Measurements from ENCODE around the gene PID1. TPM values are rescaled to one million over a fixed set of nuclear protein-coding genes. Genes with fewer than 3 reads are reported as not detected.

Gene PID1
- total RNA-seq, 2 donors from 2014 or later, result 0.55 to 1.6 TPM

DNA sequence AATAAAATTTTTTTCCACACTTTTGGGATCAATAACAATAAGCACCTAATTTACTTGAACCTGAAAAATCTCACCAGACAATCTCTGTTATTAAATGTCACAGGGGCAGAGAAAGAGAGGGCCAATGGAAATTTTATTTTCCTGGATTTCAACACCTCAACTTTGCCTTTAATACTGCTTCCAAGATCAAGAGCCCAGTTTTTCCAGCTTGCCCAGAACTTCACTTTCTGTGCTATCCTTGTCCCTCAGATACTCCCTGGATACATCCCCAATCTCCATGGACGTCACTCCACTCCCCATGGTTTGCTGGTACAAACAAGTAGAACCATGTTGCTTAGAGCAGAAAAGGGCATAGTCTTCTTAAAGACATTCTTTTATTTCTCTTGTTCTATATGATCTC is 29.3 kb upstream of the PID1 start:
- no peak overlapping the region for H3K4me3 Mint-ChIP-seq
- H3K36me3 Mint-ChIP-seq (ENCODE audit: low read depth), result no peaks in the 10 kb centered on the region
- DNase-seq, result no peak
- Histone ChIP-seq H3K27ac (ENCODE audit: low read depth, low read length) (no peak overlapping the region), H3K27me3 (ENCODE audit: control insufficient read depth, insufficient read depth, low read length, poor library complexity, severe bottlenecking) (no peaks in the 10 kb centered on the region), H3K9ac (ENCODE audit: extremely low read depth, low read length, poor library complexity, severe bottlenecking) (no peak overlapping the region), H3K4me3 (ENCODE audit: low read length) (no peak overlapping the region), H3K9me3 (ENCODE audit: control insufficient read depth, low read length) (no peaks in the 10 kb centered on the region), H3K4me1 (ENCODE audit: control insufficient read depth, insufficient read depth, low read length) (no peaks in the 10 kb centered on the region), H3K36me3 (ENCODE audit: control insufficient read depth, insufficient read depth, low read length) (no peaks in the 10 kb centered on the region)
- H3K9me3 Mint-ChIP-seq, result no peaks in the 10 kb centered on the region
- no peaks in the 10 kb centered on the region for H3K27me3 Mint-ChIP-seq (ENCODE audit: insufficient read depth)
- WGBS, 2 experiments (ENCODE audit: insufficient coverage in 1 of 2, insufficient read length in 1 of 2), result 80 to 100% methylated on average over 1 of the region's 1 CpG
- H3K4me1 Mint-ChIP-seq, result no peaks in the 10 kb centered on the region
- no peak overlapping the region for H3K27ac Mint-ChIP-seq
- TF ChIP-seq, protein P1, sequence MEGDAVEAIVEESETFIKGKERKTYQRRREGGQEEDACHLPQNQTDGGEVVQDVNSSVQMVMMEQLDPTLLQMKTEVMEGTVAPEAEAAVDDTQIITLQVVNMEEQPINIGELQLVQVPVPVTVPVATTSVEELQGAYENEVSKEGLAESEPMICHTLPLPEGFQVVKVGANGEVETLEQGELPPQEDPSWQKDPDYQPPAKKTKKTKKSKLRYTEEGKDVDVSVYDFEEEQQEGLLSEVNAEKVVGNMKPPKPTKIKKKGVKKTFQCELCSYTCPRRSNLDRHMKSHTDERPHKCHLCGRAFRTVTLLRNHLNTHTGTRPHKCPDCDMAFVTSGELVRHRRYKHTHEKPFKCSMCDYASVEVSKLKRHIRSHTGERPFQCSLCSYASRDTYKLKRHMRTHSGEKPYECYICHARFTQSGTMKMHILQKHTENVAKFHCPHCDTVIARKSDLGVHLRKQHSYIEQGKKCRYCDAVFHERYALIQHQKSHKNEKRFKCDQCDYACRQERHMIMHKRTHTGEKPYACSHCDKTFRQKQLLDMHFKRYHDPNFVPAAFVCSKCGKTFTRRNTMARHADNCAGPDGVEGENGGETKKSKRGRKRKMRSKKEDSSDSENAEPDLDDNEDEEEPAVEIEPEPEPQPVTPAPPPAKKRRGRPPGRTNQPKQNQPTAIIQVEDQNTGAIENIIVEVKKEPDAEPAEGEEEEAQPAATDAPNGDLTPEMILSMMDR (conservative IDR thresholded peaks at IDR 0.05), result no peak

DNA sequence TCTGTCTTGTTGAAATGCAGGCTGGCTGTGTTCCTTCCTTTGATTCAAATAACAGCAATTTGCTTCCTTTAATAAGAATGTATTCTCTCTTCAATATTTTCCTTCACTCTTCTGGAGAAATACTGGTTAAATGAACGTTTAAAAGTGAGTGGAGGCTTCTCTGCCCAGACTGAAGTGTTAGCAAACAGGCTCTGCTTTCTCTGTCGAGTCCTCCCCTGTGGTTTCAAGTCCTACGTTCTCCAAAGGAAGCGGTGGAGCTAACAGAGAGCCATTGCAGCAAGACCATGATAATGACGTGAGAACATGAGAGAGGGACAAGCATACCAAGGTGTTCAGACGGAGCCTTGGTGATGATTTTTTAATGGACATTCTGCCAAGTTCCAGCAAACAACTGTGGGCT is 26.2 kb upstream of the PID1 start:
- TF ChIP-seq, protein P1 (conservative IDR thresholded peaks at IDR 0.05), result no peak
- H3K4me1 ChIP-seq (ENCODE audit: control insufficient read depth, insufficient read depth, low read length), result no peaks in the 10 kb centered on the region
- 84 to 88% methylated on average over 1 to 6 of the region's 6 CpGs for WGBS, 2 experiments (ENCODE audit: insufficient coverage in 1 of 2, insufficient read length in 1 of 2)
- no peak overlapping the region for H3K27ac ChIP-seq (ENCODE audit: low read depth, low read length)
- no peaks in the 10 kb centered on the region for H3K9me3 ChIP-seq (ENCODE audit: control insufficient read depth, low read length)
- H3K9ac ChIP-seq (ENCODE audit: extremely low read depth, low read length, poor library complexity, severe bottlenecking), result no peak overlapping the region
- no peaks in the 10 kb centered on the region for H3K36me3 Mint-ChIP-seq (ENCODE audit: low read depth)
- no peaks in the 10 kb centered on the region for H3K9me3 Mint-ChIP-seq
- no peak for DNase-seq
- H3K27me3 ChIP-seq (ENCODE audit: control insufficient read depth, insufficient read depth, low read length, poor library complexity, severe bottlenecking), result no peaks in the 10 kb centered on the region
- H3K4me3 ChIP-seq (ENCODE audit: low read length), result no peak overlapping the region
- H3K36me3 ChIP-seq (ENCODE audit: control insufficient read depth, insufficient read depth, low read length), result no peaks in the 10 kb centered on the region
- no peak overlapping the region for H3K4me3 Mint-ChIP-seq
- no peaks in the 10 kb centered on the region for H3K4me1 Mint-ChIP-seq
- H3K27me3 Mint-ChIP-seq (ENCODE audit: insufficient read depth), result no peaks in the 10 kb centered on the region
- H3K27ac Mint-ChIP-seq, result no peak overlapping the region

DNA sequence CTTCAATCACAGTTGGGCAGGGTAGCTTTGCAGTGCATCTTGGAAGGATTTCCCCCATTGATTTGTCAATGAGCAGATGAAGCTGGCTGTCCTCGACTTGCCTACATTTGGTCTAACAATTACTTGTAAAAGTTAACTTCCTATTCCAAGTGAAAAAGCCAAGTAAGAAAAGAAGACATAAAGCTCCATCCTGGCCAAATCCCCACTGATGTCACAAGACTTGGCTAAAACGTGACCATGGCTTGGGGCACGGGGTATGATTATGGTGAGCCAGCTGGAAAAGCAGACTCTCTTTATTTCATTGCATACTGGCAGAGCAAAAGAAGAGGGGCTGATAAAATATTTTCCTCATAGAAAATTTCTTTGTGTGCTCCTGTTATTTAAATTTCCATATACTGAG is 25.4 kb upstream of the PID1 start:
- Histone ChIP-seq H3K36me3 (ENCODE audit: control insufficient read depth, insufficient read depth, low read length) (no peaks in the 10 kb centered on the region), H3K27me3 (ENCODE audit: control insufficient read depth, insufficient read depth, low read length, poor library complexity, severe bottlenecking) (no peaks in the 10 kb centered on the region), H3K27ac (ENCODE audit: low read depth, low read length) (no peak overlapping the region), H3K9ac (ENCODE audit: extremely low read depth, low read length, poor library complexity, severe bottlenecking) (no peak overlapping the region), H3K4me3 (ENCODE audit: low read length) (no peak overlapping the region), H3K4me1 (ENCODE audit: control insufficient read depth, insufficient read depth, low read length) (no peaks in the 10 kb centered on the region), H3K9me3 (ENCODE audit: control insufficient read depth, low read length) (no peaks in the 10 kb centered on the region)
- WGBS, 2 experiments (ENCODE audit: insufficient coverage in 1 of 2, insufficient read length in 1 of 2), result 80% methylated on average over 3 of the region's 3 CpGs; no CpG with 5 or more reads in 1 of the 2 experiments
- H3K9me3 Mint-ChIP-seq, result no peaks in the 10 kb centered on the region
- H3K27ac Mint-ChIP-seq, result no peak overlapping the region
- H3K4me1 Mint-ChIP-seq, result no peaks in the 10 kb centered on the region
- H3K4me3 Mint-ChIP-seq, result no peak overlapping the region
- TF ChIP-seq, protein P1 (conservative IDR thresholded peaks at IDR 0.05), result no peak
- H3K36me3 Mint-ChIP-seq (ENCODE audit: low read depth), result no peaks in the 10 kb centered on the region
- no peak for DNase-seq
- H3K27me3 Mint-ChIP-seq (ENCODE audit: insufficient read depth), result no peaks in the 10 kb centered on the region

All from endodermal cell (in vitro differentiated cells).